ENCODE results near the gene ALPK3.

ALPK3 gene

DNA sequence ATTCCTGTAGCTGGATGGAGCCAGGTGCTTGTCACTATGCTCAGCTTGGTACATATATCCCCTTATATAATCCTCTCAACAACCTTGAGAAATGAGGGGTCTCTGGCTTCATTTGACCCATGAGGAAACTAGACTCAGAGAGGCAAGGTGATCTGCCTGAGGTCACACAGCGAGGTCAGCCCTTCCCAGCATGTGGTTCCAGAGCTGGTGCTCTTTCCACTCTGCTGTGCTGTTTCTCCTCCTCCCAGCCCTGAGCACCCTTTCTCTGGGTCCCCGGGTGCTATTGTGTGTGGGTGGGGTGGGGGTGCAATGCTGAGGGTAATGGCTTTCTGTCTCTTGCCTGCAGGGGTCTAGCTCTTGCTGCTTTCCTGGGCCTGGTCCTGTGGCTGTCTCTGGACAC is 86.6 kb downstream of the ALPK3 start:
- no peak overlapping the region for H3K4me3 ChIP-seq (ENCODE audit: low read depth, low read length)
- TF ChIP-seq, protein P1, sequence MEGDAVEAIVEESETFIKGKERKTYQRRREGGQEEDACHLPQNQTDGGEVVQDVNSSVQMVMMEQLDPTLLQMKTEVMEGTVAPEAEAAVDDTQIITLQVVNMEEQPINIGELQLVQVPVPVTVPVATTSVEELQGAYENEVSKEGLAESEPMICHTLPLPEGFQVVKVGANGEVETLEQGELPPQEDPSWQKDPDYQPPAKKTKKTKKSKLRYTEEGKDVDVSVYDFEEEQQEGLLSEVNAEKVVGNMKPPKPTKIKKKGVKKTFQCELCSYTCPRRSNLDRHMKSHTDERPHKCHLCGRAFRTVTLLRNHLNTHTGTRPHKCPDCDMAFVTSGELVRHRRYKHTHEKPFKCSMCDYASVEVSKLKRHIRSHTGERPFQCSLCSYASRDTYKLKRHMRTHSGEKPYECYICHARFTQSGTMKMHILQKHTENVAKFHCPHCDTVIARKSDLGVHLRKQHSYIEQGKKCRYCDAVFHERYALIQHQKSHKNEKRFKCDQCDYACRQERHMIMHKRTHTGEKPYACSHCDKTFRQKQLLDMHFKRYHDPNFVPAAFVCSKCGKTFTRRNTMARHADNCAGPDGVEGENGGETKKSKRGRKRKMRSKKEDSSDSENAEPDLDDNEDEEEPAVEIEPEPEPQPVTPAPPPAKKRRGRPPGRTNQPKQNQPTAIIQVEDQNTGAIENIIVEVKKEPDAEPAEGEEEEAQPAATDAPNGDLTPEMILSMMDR (IDR thresholded peaks at IDR 0.05; ENCODE audit: low read depth, low read length) = no peak

DNA sequence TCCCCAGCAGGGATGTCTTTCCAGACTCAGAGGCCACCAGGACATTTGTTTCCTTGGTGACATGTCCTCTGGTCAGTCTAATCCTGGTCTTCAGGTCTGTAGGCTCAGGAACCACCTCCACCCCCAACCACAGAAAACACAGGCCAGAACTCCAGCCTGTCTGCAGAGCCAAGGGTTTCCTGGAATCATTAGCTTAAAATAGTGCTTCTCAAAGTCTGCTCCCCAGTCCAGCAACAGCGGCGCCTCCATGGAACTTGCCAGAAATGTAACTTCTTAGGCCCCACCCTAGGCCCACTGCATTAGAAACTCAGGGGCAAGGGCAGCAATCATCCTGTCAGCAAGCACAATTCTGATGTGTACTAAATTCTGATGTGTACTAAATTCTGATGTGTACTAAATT is 87.3 kb downstream of the ALPK3 start:
- TF ChIP-seq, protein P1 (IDR thresholded peaks at IDR 0.05; ENCODE audit: low read depth, low read length) = no peak
- H3K4me3 ChIP-seq (ENCODE audit: low read depth, low read length) = no peak overlapping the region

DNA sequence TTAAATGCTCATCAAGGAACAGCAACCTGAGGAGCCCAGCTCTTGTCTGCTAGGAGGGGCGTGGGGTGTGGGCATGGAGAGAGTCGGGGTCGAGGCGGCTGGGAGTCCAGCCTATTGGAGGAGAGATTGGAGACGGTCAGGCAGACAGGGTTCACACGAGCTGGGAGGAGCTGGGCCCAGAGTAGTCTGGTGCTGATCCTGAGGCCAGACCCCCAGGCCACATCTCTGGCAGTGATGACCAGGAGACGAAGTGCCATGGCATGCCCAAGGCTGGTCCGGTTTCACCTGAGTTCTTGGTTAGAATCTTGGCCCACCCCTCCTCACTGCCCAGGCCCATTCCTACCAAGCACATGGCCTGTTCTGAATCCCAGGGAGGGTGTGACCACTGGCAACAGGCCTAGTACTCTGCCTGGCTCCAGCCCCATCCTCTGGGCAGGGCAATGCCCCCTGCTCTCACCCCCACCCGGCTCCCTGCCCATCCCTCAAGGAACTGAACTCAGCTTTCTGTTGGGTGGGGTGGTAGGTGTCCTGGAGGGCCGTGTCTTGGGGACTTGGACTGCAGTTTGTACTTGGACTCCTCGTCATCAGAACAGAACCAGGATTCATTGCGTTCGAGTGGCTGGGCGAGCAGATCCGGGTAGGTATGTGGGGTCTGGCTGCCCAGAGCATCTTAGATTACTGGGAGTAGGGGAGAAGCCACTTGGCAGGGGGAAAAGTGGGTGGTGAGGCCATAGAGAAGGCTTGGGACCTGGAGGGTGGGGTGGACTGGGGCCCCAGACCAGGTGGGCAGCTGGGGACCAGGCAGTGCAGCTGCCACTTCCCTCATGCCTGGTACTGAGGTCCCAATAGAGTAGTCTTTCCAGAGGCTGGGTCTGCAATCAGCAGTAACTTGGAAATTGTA is 88.1 kb downstream of the ALPK3 start:
- TF ChIP-seq, protein P1 (IDR thresholded peaks at IDR 0.05; ENCODE audit: low read depth, low read length) = no peak
- H3K4me3 ChIP-seq (ENCODE audit: low read depth, low read length) = no peak overlapping the region

DNA sequence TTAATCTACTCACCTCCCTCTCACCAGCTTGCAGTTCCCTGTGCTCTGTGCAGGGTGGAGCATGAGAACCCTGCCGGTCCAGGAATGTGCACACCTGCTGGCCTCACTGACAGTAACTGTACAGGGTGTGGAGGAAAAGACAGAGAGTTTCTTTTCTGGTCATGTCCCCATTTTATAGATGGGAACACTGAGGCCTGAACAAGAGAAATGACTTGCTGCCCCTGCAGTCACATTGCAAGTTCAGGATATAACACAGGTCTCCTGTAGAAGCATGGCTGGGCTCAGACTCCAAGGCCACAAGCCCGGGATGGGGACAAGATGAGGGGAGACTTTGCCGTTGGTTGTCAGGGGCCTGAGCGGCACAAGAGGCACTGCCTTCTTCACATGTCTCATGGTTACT is 90.6 kb downstream of the ALPK3 start:
- TF ChIP-seq, protein P1 (IDR thresholded peaks at IDR 0.05; ENCODE audit: low read depth, low read length) = no peak

DNA sequence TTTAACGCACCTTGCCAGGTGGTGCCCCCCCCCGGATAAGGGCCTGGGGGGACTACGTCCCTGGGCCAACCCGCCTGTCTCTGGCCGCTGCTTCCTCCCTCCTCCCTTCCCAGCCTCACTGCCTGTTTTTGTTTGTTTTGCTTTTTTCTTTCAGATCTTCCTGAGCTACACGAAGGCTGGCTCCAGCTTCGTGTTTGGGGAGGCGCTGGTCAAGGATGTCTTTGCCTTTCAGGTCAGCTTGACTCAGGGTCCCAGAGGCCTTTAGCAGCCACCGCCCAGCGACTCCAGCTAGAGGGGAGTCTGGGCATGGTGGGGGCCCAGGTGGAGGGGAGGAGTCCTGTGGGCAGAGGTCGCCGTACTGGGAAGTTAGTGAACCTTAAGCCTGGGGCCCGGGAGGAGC is 91.4 kb downstream of the ALPK3 start:
- TF ChIP-seq, protein P1 (IDR thresholded peaks at IDR 0.05; ENCODE audit: low read depth, low read length) = no peak
- H3K4me3 ChIP-seq (ENCODE audit: low read depth, low read length) = no peak overlapping the region

More for the DNA sequence above, 90.6 kb downstream of the ALPK3 start:
- H3K4me3 ChIP-seq (ENCODE audit: low read depth, low read length) = no peak overlapping the region

DNA sequence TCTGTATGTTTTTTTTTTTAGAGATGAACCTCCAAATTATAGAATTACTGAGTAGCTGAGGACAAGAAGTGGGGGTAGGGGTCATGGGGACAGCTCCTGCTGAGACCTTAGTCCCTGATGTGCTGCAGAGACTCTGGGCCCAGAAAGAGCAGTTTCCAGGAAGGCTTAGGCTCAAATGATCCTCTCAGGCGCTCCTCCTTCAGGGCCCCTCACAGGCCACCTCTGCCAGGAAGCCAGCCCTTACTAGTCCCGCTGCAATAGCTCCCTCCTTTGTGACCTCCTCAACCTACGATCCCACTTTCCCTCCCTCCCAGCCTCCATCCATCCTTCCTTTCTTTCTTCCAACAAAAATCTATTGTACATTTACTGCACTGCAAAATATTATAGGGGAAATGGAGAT is 91.9 kb downstream of the ALPK3 start:
- no peak overlapping the region for H3K4me3 ChIP-seq (ENCODE audit: low read depth, low read length)
- TF ChIP-seq, protein P1 (IDR thresholded peaks at IDR 0.05; ENCODE audit: low read depth, low read length) = no peak

DNA sequence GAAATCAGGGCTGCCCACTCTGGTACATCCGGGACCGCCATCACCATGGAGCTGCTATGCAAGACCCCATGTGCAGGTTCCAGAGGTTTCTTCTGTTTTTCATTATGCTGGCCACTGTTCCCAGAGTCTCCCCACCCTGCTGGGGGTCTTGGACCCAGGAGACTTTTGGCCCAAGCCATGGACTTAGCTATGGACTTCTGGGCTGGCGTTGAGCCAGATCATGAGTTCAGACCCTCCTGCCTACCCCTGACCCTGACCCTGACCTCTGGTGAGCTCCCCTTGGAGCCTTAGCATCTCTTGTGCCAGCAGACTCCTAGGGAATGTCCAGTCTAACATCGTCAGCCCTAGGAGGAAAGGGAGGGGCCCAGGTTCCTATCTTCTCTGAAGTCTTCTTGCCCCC is 92.6 kb downstream of the ALPK3 start:
- TF ChIP-seq, protein P1 (IDR thresholded peaks at IDR 0.05; ENCODE audit: low read depth, low read length) = no peak
- H3K4me3 ChIP-seq (ENCODE audit: low read depth, low read length) = no peak overlapping the region
